HG03159 (cell line): Measurements from ENCODE around the gene CFAP91.

ENCODE experiments used
- ATAC-seq: cut with Tn5 transposase; IDR thresholded peaks from one replicate; pipeline ENCODE4 v1.9.1; 2021; ENCODE audit warnings: mild to moderate bottlenecking, moderate library complexity; ENCODE audit not compliant: unreplicated experiment

The CFAP91 gene

GRCh38 chr3:119738741-119739140 is 35.9 kb downstream of the CFAP91 start:
- ATAC-seq: no peak

GRCh38 chr3:119741657-119742590 is 39.1 kb downstream of the CFAP91 start:
- no peak for ATAC-seq

- ATAC-seq: no peak
Measured at GRCh38 chr3:119743921-119744320, 41.1 kb downstream of the CFAP91 start.

GRCh38 chr3:119745942-119746341 is 43.1 kb downstream of the CFAP91 start:
- no peak for ATAC-seq

- ATAC-seq: no peak
Measured at GRCh38 chr3:119746423-119746822, 43.6 kb downstream of the CFAP91 start.

GRCh38 chr3:119747357-119747756 is 44.5 kb downstream of the CFAP91 start:
- ATAC-seq: no peak

GRCh38 chr3:119748991-119749390 is 46.2 kb downstream of the CFAP91 start:
- no peak for ATAC-seq

GRCh38 chr3:119751423-119751822 is 48.6 kb downstream of the CFAP91 start:
- no peak for ATAC-seq
